ENCODE results near the gene UTRN. TPM values are rescaled to one million over a fixed set of nuclear protein-coding genes. Genes with fewer than 3 reads are reported as not detected.
A peak's percentile ranks its signal among the peaks of the same experiment; 100 is the strongest.

The UTRN gene
- total RNA-seq, 4 donors from 2014 or later, result 383 to 473 (median 415) TPM

DNA sequence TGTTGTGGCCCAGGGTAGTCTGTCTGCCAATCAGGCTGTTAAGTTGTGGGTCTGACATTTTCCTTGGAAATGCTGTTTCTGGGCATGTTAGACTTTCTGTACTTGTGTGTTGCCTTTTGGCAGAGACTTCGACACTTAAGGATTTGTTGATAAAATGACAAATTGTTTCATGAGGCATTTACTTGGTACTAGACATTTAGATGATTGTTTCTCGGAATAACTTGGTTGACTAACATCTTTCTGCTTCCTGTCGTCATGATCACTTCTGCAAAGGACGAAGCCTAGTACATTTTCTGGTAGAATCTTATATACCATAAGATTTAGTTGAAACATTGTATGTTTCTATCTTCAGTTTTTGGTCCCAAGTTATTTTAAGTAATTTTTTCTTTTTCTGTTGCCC is 34.1 kb downstream of the UTRN start:
- Histone ChIP-seq H3K4me3 (replicated peaks in 1 of 3) (no peak overlapping the region), H3K4me1 (peaks cover 70 to 97% of the 10 kb centered on the region in 2 donors), H3K27me3 (no peaks in the 10 kb centered on the region), H3K9me3 (no peaks in the 10 kb centered on the region), H3K36me3 (no peaks in the 10 kb centered on the region), H3K27ac (peak overlapping the region; percentile 60 to 95 (median 93))
- intact Hi-C loops (cut with DNase I), result no loop called here
- no peak for DNase-seq
- TF ChIP-seq POLR2A (IDR thresholded peaks at IDR 0.05), result no peak
- TF ChIP-seq, protein P1, sequence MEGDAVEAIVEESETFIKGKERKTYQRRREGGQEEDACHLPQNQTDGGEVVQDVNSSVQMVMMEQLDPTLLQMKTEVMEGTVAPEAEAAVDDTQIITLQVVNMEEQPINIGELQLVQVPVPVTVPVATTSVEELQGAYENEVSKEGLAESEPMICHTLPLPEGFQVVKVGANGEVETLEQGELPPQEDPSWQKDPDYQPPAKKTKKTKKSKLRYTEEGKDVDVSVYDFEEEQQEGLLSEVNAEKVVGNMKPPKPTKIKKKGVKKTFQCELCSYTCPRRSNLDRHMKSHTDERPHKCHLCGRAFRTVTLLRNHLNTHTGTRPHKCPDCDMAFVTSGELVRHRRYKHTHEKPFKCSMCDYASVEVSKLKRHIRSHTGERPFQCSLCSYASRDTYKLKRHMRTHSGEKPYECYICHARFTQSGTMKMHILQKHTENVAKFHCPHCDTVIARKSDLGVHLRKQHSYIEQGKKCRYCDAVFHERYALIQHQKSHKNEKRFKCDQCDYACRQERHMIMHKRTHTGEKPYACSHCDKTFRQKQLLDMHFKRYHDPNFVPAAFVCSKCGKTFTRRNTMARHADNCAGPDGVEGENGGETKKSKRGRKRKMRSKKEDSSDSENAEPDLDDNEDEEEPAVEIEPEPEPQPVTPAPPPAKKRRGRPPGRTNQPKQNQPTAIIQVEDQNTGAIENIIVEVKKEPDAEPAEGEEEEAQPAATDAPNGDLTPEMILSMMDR (IDR thresholded peaks at IDR 0.05), result no peak
- 27 to 34% methylated on average over 4 of the region's 4 CpGs for WGBS, 2 donors

DNA sequence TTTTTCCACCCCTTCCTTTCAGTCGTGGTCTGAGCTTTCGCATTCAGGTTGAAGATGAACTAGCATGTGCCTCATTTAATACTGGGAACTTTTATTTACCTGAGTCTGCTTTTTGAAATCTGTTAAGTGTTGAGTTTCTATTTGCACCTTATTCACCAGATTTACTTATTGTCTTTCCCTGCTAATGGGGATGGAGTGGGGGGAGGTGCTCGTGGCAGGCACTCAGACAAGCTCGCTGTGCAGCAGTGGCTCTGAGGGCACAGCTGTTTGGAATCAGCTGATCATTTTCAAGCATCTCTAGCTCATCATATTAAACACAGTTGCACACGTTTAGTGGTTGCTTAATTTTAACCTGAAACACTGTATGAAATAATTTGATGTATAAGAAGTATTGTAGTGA is 35.6 kb downstream of the UTRN start:
- WGBS, 2 donors, result 47 to 50% methylated on average over 5 of the region's 5 CpGs
- no peaks in the 10 kb centered on the region for H3K9me3 ChIP-seq
- no peaks in the 10 kb centered on the region for H3K27me3 ChIP-seq
- peak; percentile 36 to 45 for DNase-seq
- no peaks in the 10 kb centered on the region for H3K36me3 ChIP-seq
- intact Hi-C loops (cut with DNase I), result no loop called here
- peaks cover 55 to 81% of the 10 kb centered on the region in 2 donors for H3K4me1 ChIP-seq
- no peak overlapping the region for H3K4me3 ChIP-seq (replicated peaks in 1 of 3)
- TF ChIP-seq POLR2A (IDR thresholded peaks at IDR 0.05), result no peak
- TF ChIP-seq, protein P1 (IDR thresholded peaks at IDR 0.05), result no peak
- H3K27ac ChIP-seq, result peak overlapping the region; percentile 60 to 95 (median 93)

DNA sequence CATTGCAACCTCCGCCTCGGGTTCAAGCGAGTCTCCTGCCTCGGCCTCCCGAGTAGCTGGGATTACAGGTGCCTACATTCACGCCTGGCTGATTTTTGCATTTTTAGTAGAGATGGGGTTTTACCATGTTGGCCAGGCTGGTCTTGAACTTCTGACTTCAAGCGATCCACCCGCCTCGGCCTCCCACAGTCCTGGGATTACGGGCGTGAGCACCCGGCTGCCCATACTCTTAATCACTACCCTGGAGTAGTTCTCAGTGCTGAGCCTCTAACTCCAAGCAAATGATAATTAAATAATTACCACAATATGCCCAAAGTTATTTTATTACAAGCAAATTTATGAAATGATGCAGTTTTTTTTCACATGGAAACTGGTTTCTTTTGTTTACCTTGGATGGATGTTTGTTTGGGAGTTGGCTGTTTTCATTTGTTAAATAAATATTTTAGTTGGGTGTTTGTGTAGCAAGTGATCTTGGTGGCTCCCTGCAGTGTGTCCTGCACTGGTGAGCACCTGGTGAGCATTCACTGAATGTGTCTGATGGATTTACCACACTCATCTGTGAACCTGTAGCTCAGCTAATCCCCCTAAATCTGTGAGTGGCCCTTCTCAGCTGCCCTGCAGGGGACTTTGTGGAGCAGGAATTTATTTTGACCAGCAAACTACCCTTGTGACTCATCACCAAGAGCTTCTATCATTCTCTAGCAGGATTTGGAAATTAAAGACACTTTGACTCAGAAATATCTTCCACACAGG is 36.9 kb downstream of the UTRN start:
- TF ChIP-seq, protein P1 (IDR thresholded peaks at IDR 0.05), result peak in 1 of 6 experiments; percentile 12
- TF ChIP-seq POLR2A (IDR thresholded peaks at IDR 0.05), result no peak
- no peaks in the 10 kb centered on the region for H3K36me3 ChIP-seq
- 94 to 95% methylated on average over 12 of the region's 12 CpGs for WGBS, 2 donors
- DNase-seq, result peak; percentile 63 to 71
- peaks cover 43 to 74% of the 10 kb centered on the region in 2 donors for H3K4me1 ChIP-seq
- peak overlapping the region; percentile 29 to 95 (median 93) for H3K27ac ChIP-seq
- H3K27me3 ChIP-seq, result no peaks in the 10 kb centered on the region
- H3K4me3 ChIP-seq (replicated peaks in 1 of 3), result no peak overlapping the region
- no peaks in the 10 kb centered on the region for H3K9me3 ChIP-seq
- intact Hi-C loops (cut with DNase I), result no loop called here

DNA sequence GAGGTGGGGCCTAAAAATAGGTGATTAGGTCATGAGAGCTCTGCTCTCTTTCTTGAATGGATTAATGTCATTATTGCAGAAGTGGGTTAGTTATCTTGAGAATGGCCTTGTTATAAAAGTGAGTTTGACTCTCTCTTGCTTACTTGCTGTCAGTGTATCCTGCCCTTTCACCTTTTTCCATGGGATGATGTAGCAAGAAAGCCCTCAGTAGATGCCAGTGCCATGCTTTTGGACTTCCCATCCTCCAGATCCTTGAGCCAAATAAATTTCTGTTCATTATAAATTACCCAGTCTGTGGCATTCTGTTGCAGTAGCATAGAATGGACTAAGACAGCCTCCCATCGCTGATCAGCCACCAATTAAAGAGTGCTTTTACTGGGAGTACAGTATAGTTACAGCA is 40.1 kb downstream of the UTRN start:
- H3K27ac ChIP-seq, result peak overlapping the region in 1 of 3 donors; percentile 6
- no peaks in the 10 kb centered on the region for H3K9me3 ChIP-seq
- 88 to 100% methylated on average over 1 of the region's 1 CpG for WGBS, 2 donors
- H3K4me1 ChIP-seq, result peaks cover 53 to 74% of the 10 kb centered on the region in 2 donors
- TF ChIP-seq POLR2A (IDR thresholded peaks at IDR 0.05), result no peak
- TF ChIP-seq, protein P1 (IDR thresholded peaks at IDR 0.05), result no peak
- H3K27me3 ChIP-seq, result no peaks in the 10 kb centered on the region
- no peak for DNase-seq
- intact Hi-C loops (cut with DNase I), result no loop called here
- H3K4me3 ChIP-seq (replicated peaks in 1 of 3), result no peak overlapping the region
- H3K36me3 ChIP-seq, result no peaks in the 10 kb centered on the region

DNA sequence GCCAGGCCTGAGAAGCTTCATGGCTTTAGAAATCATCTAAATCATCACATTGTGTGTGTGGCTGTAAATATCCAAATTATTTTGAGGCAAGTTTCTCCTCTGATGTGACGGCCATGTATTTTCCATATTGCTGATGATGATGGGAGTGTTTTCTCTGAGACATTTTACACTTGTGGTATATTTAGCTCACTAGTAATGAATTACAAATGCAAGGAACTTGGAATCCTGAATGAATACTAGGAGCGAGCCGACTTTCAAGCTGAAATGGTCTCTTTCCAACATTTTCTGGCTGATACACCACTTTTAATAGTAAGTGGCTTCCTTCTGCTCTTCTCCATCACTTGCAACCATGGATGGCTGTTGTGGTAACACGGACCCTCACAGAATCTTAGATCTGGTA is 41.3 kb downstream of the UTRN start:
- no peaks in the 10 kb centered on the region for H3K36me3 ChIP-seq
- TF ChIP-seq, protein P1 (IDR thresholded peaks at IDR 0.05), result no peak
- TF ChIP-seq POLR2A (IDR thresholded peaks at IDR 0.05), result no peak
- DNase-seq, result no peak
- H3K27me3 ChIP-seq, result no peaks in the 10 kb centered on the region
- WGBS, 2 donors, result 92 to 94% methylated on average over 4 of the region's 4 CpGs
- H3K9me3 ChIP-seq, result no peaks in the 10 kb centered on the region
- intact Hi-C loops (cut with DNase I), result no loop called here
- H3K4me3 ChIP-seq (replicated peaks in 1 of 3), result no peak overlapping the region
- H3K4me1 ChIP-seq, result peaks cover 47 to 63% of the 10 kb centered on the region in 2 donors
- H3K27ac ChIP-seq, result peak overlapping the region in 2 of 3 donors; percentile 86 to 92

Data from thyroid gland (tissue), 4 donors.